IMR-90 (cell line): ENCODE results near the gene DPYD. TPM values are rescaled to one million over a fixed set of nuclear protein-coding genes. Genes with fewer than 3 reads are reported as not detected.

Source experiments
- ATAC-seq: fragments of 200-7000 bp; cut with Tn5 transposase; 2 replicates; pipeline ENCODE4 v1.9.1; 2020; ENCODE audit warnings: low read depth, mild to moderate bottlenecking, moderate library complexity
- BruUV-seq: library from RNA; stranded (reverse); fragments of 400-500 nt; replicated peaks from 2 replicates; lab custom pipeline; 2021; lab: Mats Ljungman, UMichigan
- CTCF ChIA-PET: fragments of 300-600 bp; formaldehyde crosslinking; extraction: SDS; loops from one replicate; lab custom pipeline; 2021; ENCODE audit warnings: antibody characterized with exemption; lab: Yijun Ruan, JAX
- POLR2A ChIA-PET: fragments of 300-600 bp; sonication (Branson Sonifier 250); formaldehyde crosslinking; loops from one replicate; lab custom pipeline; 2022; ENCODE audit warnings: antibody characterized with exemption; ENCODE audit not compliant: unreplicated experiment; lab: Charles Lee
- DNase-seq: peaks from one replicate; pipeline ENCODE4 v3.0.0; 2013
- H2AFZ ChIP-seq: replicated peaks from 2 replicates; pipeline ENCODE3; 2013; ENCODE audit warnings: low read length, mild to moderate bottlenecking; ENCODE audit not compliant: poor library complexity
- H2AK5ac ChIP-seq: 2 replicates; pipeline ENCODE4 v1.6.1; 2013; ENCODE audit warnings: low read depth, low read length, inconsistent platforms
- H2AK9ac ChIP-seq: replicated peaks from 2 replicates; pipeline ENCODE3; 2013; ENCODE audit warnings: mild to moderate bottlenecking, low read depth, low read length, moderate library complexity; ENCODE audit not compliant: poor library complexity
- H2BK120ac ChIP-seq: 2 replicates; pipeline ENCODE4 v1.6.1; 2013; ENCODE audit warnings: low read depth, low read length, inconsistent platforms
- H2BK15ac ChIP-seq: 3 replicates; pipeline ENCODE4 v1.6.1; 2013; ENCODE audit warnings: low read depth, low read length, inconsistent platforms
- H2BK20ac ChIP-seq: 2 replicates; pipeline ENCODE4 v1.6.1; 2013; ENCODE audit warnings: low read depth, mild to moderate bottlenecking, inconsistent platforms, low read length, moderate library complexity
- H2BK5ac ChIP-seq: 2 replicates; pipeline ENCODE4 v1.6.1; 2013; ENCODE audit warnings: mild to moderate bottlenecking, low read depth, low read length, inconsistent platforms; ENCODE audit not compliant: poor library complexity, severe bottlenecking
- H3K14ac ChIP-seq: replicated peaks from 2 replicates; pipeline ENCODE4 v1.6.1; 2013; ENCODE audit warnings: low read depth, low read length, inconsistent platforms
- H3K18ac ChIP-seq: 2 replicates; pipeline ENCODE4 v1.6.1; 2013; ENCODE audit warnings: low read depth, low read length, control low read depth
- H3K23ac ChIP-seq: 2 replicates; pipeline ENCODE4 v1.6.1; 2013; ENCODE audit warnings: low read depth, low read length, inconsistent platforms
- H3K27ac ChIP-seq: 2 replicates; pipeline ENCODE4 v1.5.1; 2013; ENCODE audit warnings: mild to moderate bottlenecking, control low read depth, low read length; ENCODE audit not compliant: insufficient read depth
- H3K27me3 ChIP-seq: 2 replicates; pipeline ENCODE4 v1.6.1; 2013; ENCODE audit warnings: low read length; ENCODE audit not compliant: control insufficient read depth, insufficient read depth
- H3K36me3 ChIP-seq: 2 replicates; pipeline ENCODE4 v1.6.1; 2013; ENCODE audit warnings: low read length, mixed read lengths; ENCODE audit not compliant: control insufficient read depth, insufficient read depth
- H3K4ac ChIP-seq: 2 replicates; pipeline ENCODE4 v1.6.1; 2013; ENCODE audit warnings: low read depth, low read length, inconsistent platforms
- H3K4me1 ChIP-seq: 2 replicates; pipeline ENCODE4 v1.6.1; 2013; ENCODE audit warnings: low read length, mixed read lengths; ENCODE audit not compliant: control insufficient read depth, insufficient read depth
- H3K4me2 ChIP-seq: 2 replicates; pipeline ENCODE4 v1.6.1; 2013; ENCODE audit warnings: low read depth, mild to moderate bottlenecking, control low read depth, low read length, moderate library complexity
- H3K4me3 ChIP-seq: 2 replicates; pipeline ENCODE4 v1.5.1; 2013; ENCODE audit warnings: low read depth, mild to moderate bottlenecking, control low read depth, low read length, moderate library complexity; ENCODE audit not compliant: insufficient read depth
- H3K56ac ChIP-seq: 2 replicates; pipeline ENCODE4 v1.6.1; 2013; ENCODE audit warnings: low read length, inconsistent platforms; ENCODE audit not compliant: insufficient read depth; ENCODE audit errors: extremely low read depth
- H3K79me1 ChIP-seq, 2 experiments: 2 replicates each; pipeline ENCODE4 v1.6.1; 2013; ENCODE audit warnings: low read length in 2 of 2, inconsistent platforms in 1 of 2, low read depth in 1 of 2
- H3K9ac ChIP-seq: 2 replicates; pipeline ENCODE4 v1.6.1; 2013; ENCODE audit warnings: low read depth, low read length, control low read depth
- H3K9me1 ChIP-seq: 2 replicates; pipeline ENCODE4 v1.6.1; 2013; ENCODE audit warnings: low read length, inconsistent platforms; ENCODE audit not compliant: insufficient read depth
- H3K9me3 ChIP-seq: 2 replicates; pipeline ENCODE4 v1.6.1; 2013; ENCODE audit warnings: low read length; ENCODE audit not compliant: control insufficient read depth, insufficient read depth
- H4K20me1 ChIP-seq: 2 replicates; pipeline ENCODE4 v1.6.1; 2013; ENCODE audit warnings: low read length, inconsistent platforms; ENCODE audit not compliant: insufficient read depth
- H4K5ac ChIP-seq: 2 replicates; pipeline ENCODE4 v1.6.1; 2013; ENCODE audit warnings: mild to moderate bottlenecking, low read depth, low read length, control low read depth
- H4K8ac ChIP-seq, 2 experiments: 2 replicates each; pipeline ENCODE4 v1.6.1; 2013; ENCODE audit warnings: low read depth in 2 of 2, low read length in 2 of 2, control low read depth in 1 of 2, inconsistent platforms in 1 of 2
- H4K91ac ChIP-seq: 2 replicates; pipeline ENCODE4 v1.6.1; 2013; ENCODE audit warnings: low read depth, low read length, inconsistent platforms; ENCODE audit not compliant: insufficient read depth
- MAZ ChIP-seq: IDR thresholded peaks from 2 replicates; pipeline ENCODE4 v1.6.1; 2012; ENCODE audit warnings: low read depth, mild to moderate bottlenecking, low read length, improper control_type of control experiment, moderate library complexity, borderline replicate concordance
- SMC3 ChIP-seq: fragments of 150-350 bp; IDR thresholded peaks from 2 replicates; pipeline ENCODE4 v1.6.1; 2016; ENCODE audit warnings: low read depth, mild to moderate bottlenecking, antibody characterized with exemption, low read length, moderate library complexity
- WGBS, 2 experiments: methylation state at CpG; one replicate each; pipeline versions ENCODE4 v1.1.5 to v1.1.7; 2013; ENCODE audit warnings: missing lambda C conversion rate in 2 of 2; ENCODE audit not compliant: insufficient read length in 1 of 2; ENCODE audit errors: extremely low coverage in 2 of 2; 5-methylcytosine and 5-hydroxymethylcytosine counted together
- dilution Hi-C: fragments of 300-500 bp; cut with HindIII; formaldehyde crosslinking; loops from one replicate; pipeline ENCODE4 v1.14.3; 2018; ENCODE audit warnings: low sequenced_read_pairs; ENCODE audit not compliant: unreplicated experiment
- in situ Hi-C: fragments of 300-500 bp; cut with MboI; formaldehyde crosslinking; loops from 3 replicates; pipeline ENCODE4 v1.14.3; 2019; ENCODE audit warnings: low sequenced_read_pairs, inconsistent platforms, mixed read lengths
- intact Hi-C: fragments of 100-400 bp; cut with micrococcal nuclease; formaldehyde crosslinking; loops from 2 replicates; pipeline ENCODE4 v1.10.0; 2022
- polyA plus RNA-seq, 3 experiments: library from polyadenylated mRNA; depleted of rRNA; stranded (reverse); fragments of >200 nt; gene quantifications; 2 replicates each; pipeline ENCODE4 v1.2.3, GENCODE V29; 2012; ENCODE audit warnings: low replicate concordance in 1 of 3
- total RNA-seq: library from RNA; depleted of rRNA; stranded (reverse); fragments of >200 nt; gene quantifications from 2 replicates; pipeline ENCODE4 v1.2.3, GENCODE V29; 2012

DPYD gene
- total and polyA plus RNA-seq, 2 of the 4 experiments (the other 2 are of a cell fraction): 9.3 to 47.3 TPM

DNA sequence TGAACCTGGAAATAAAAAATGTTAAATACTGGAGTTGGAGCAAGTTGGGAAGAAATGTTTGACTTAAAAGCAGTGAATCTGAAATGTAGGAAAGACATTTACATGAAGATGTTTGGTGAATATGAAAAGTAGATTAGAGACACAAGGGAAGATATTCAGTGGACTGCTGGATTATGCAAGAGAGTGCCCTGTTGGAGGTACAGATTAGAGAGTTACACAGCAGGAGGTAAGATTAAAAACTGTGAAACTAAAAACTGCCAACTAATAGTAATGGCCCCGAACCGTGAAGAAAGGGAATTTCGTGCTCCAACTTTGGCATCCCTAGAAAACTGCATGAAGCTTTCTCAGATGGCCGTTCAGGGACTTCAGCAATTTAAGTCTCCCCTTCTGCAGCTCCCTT lies 375.4 kb downstream of the DPYD start:
- Histone ChIP-seq H3K4me1 (no peaks in the 10 kb centered on the region), H3K9ac (no peak overlapping the region), H2AK5ac (no peak overlapping the region), H3K4ac (no peak overlapping the region), H4K8ac (no peak overlapping the region), H3K27ac (no peak overlapping the region), H3K9me3 (no peaks in the 10 kb centered on the region), H3K23ac (no peak overlapping the region), H3K14ac (no peak overlapping the region), H4K91ac (no peak overlapping the region), H2BK20ac (no peak overlapping the region), H3K27me3 (no peaks in the 10 kb centered on the region), H3K4me3 (no peak overlapping the region), H4K5ac (no peak overlapping the region), H3K9me1 (peaks cover 2% of the 10 kb centered on the region; the same call in 1 of the 2 replicates), H3K18ac (no peak overlapping the region), H3K36me3 (no peaks in the 10 kb centered on the region), H2AFZ (no peak overlapping the region), H2BK120ac (no peak overlapping the region), H2BK15ac (no peak overlapping the region), H3K4me2 (no peak overlapping the region), H3K56ac (no peak overlapping the region), H2BK5ac (no peak overlapping the region), H2AK9ac (no peak overlapping the region), H4K20me1 (no peaks in the 10 kb centered on the region), H3K79me1 (no peaks in the 10 kb centered on the region)
- no CpG with 5 or more reads among the region's 4 CpGs for WGBS, 2 experiments
- intact Hi-C loops: no loop called here
- ATAC-seq (no peak), DNase-seq (no peak)
- in situ Hi-C loops: no loop called here
- dilution Hi-C loops: no loop called here
- TF ChIP-seq MAZ (no peak), SMC3 (no peak)
- ChIA-PET CTCF (no interaction called here), POLR2A (no interaction called here)
- BruUV-seq: no TSS peak
